GM21529 (cell line): ENCODE measurements around the gene UBE2Z.
"Not testable (repeated sequence)": the region's sequence is repeated elsewhere in the genome, so short reads cannot be mapped to it uniquely, and the experiment has no call there.

ENCODE experiments used
- ATAC-seq: cut with Tn5 transposase; IDR thresholded peaks from one replicate; pipeline ENCODE4 v1.9.1; 2021; ENCODE audit not compliant: unreplicated experiment

Gene UBE2Z

GRCh38 chr17:48908047-48908843 is at the start of gene UBE2Z:
Gene UBE2Z (plus strand): TSS chr17:48908407. CDS start chr17:48908504, 97 bp downstream.
- ATAC-seq: peak; percentile 77

- ATAC-seq: no peak
These were observed 48.2 kb upstream of the UBE2Z start for GRCh38 chr17:48860034-48860433.

- ATAC-seq: no peak
These were observed 47.8 kb upstream of the UBE2Z start for GRCh38 chr17:48860456-48860855.

- no peak for ATAC-seq
These were observed 39.2 kb upstream of the UBE2Z start for GRCh38 chr17:48868916-48869500.

- no peak for ATAC-seq
These were observed 38.3 kb upstream of the UBE2Z start for GRCh38 chr17:48869821-48870318.

- ATAC-seq: no peak
These were observed 37.1 kb upstream of the UBE2Z start for GRCh38 chr17:48871035-48871550.

GRCh38 chr17:48871551-48872351 is 36.5 kb upstream of the UBE2Z start:
- no peak for ATAC-seq

- not testable (repeated sequence) for ATAC-seq
These were observed 35.8 kb upstream of the UBE2Z start for GRCh38 chr17:48872409-48872808.

GRCh38 chr17:48873209-48873608 is 35.0 kb upstream of the UBE2Z start:
- no peak for ATAC-seq

GRCh38 chr17:48873696-48874443 is 34.3 kb upstream of the UBE2Z start:
- ATAC-seq: no peak

GRCh38 chr17:48878920-48879898 is 29.0 kb upstream of the UBE2Z start:
- peak; percentile 52 for ATAC-seq

GRCh38 chr17:48882272-48882671 is 25.9 kb upstream of the UBE2Z start:
- no peak for ATAC-seq

GRCh38 chr17:48883171-48883570 is 25.0 kb upstream of the UBE2Z start:
- ATAC-seq: no peak

- ATAC-seq: no peak
These were observed 18.1 kb upstream of the UBE2Z start for GRCh38 chr17:48890086-48890485.

GRCh38 chr17:48892940-48893645 is 15.1 kb upstream of the UBE2Z start:
- no peak for ATAC-seq

GRCh38 chr17:48893646-48894508 is 14.3 kb upstream of the UBE2Z start:
- no peak for ATAC-seq

GRCh38 chr17:48894886-48895285 is 13.3 kb upstream of the UBE2Z start:
- no peak for ATAC-seq

- ATAC-seq: no peak
These were observed 7.0 kb upstream of the UBE2Z start for GRCh38 chr17:48901241-48901640.
